IMR-90 (cell line): ENCODE data around the gene BAIAP2. TPM values are rescaled to one million over a fixed set of nuclear protein-coding genes. Genes with fewer than 3 reads are reported as not detected.

Source experiments
- ATAC-seq: fragments of 200-7000 bp; cut with Tn5 transposase; 2 replicates; pipeline ENCODE4 v1.9.1; 2020; ENCODE audit warnings: low read depth, mild to moderate bottlenecking, moderate library complexity
- BruUV-seq: library from RNA; stranded (reverse); fragments of 400-500 nt; replicated peaks from 2 replicates; lab custom pipeline; 2021; lab: Mats Ljungman, UMichigan
- CTCF ChIA-PET: fragments of 300-600 bp; formaldehyde crosslinking; extraction: SDS; loops from one replicate; lab custom pipeline; 2021; ENCODE audit warnings: antibody characterized with exemption; lab: Yijun Ruan, JAX
- POLR2A ChIA-PET: fragments of 300-600 bp; sonication (Branson Sonifier 250); formaldehyde crosslinking; loops from one replicate; lab custom pipeline; 2022; ENCODE audit warnings: antibody characterized with exemption; ENCODE audit not compliant: unreplicated experiment; lab: Charles Lee
- DNase-seq: peaks from one replicate; pipeline ENCODE4 v3.0.0; 2013
- H2AFZ ChIP-seq: replicated peaks from 2 replicates; pipeline ENCODE3; 2013; ENCODE audit warnings: low read length, mild to moderate bottlenecking; ENCODE audit not compliant: poor library complexity
- H2AK5ac ChIP-seq: 2 replicates; pipeline ENCODE4 v1.6.1; 2013; ENCODE audit warnings: low read depth, low read length, inconsistent platforms
- H2AK9ac ChIP-seq: replicated peaks from 2 replicates; pipeline ENCODE3; 2013; ENCODE audit warnings: mild to moderate bottlenecking, low read depth, low read length, moderate library complexity; ENCODE audit not compliant: poor library complexity
- H2BK120ac ChIP-seq: 2 replicates; pipeline ENCODE4 v1.6.1; 2013; ENCODE audit warnings: low read depth, low read length, inconsistent platforms
- H2BK15ac ChIP-seq: 3 replicates; pipeline ENCODE4 v1.6.1; 2013; ENCODE audit warnings: low read depth, low read length, inconsistent platforms
- H2BK20ac ChIP-seq: 2 replicates; pipeline ENCODE4 v1.6.1; 2013; ENCODE audit warnings: low read depth, mild to moderate bottlenecking, inconsistent platforms, low read length, moderate library complexity
- H2BK5ac ChIP-seq: 2 replicates; pipeline ENCODE4 v1.6.1; 2013; ENCODE audit warnings: mild to moderate bottlenecking, low read depth, low read length, inconsistent platforms; ENCODE audit not compliant: poor library complexity, severe bottlenecking
- H3K14ac ChIP-seq: replicated peaks from 2 replicates; pipeline ENCODE4 v1.6.1; 2013; ENCODE audit warnings: low read depth, low read length, inconsistent platforms
- H3K18ac ChIP-seq: 2 replicates; pipeline ENCODE4 v1.6.1; 2013; ENCODE audit warnings: low read depth, low read length, control low read depth
- H3K23ac ChIP-seq: 2 replicates; pipeline ENCODE4 v1.6.1; 2013; ENCODE audit warnings: low read depth, low read length, inconsistent platforms
- H3K27ac ChIP-seq: 2 replicates; pipeline ENCODE4 v1.5.1; 2013; ENCODE audit warnings: mild to moderate bottlenecking, control low read depth, low read length; ENCODE audit not compliant: insufficient read depth
- H3K27me3 ChIP-seq: 2 replicates; pipeline ENCODE4 v1.6.1; 2013; ENCODE audit warnings: low read length; ENCODE audit not compliant: control insufficient read depth, insufficient read depth
- H3K36me3 ChIP-seq: 2 replicates; pipeline ENCODE4 v1.6.1; 2013; ENCODE audit warnings: low read length, mixed read lengths; ENCODE audit not compliant: control insufficient read depth, insufficient read depth
- H3K4ac ChIP-seq: 2 replicates; pipeline ENCODE4 v1.6.1; 2013; ENCODE audit warnings: low read depth, low read length, inconsistent platforms
- H3K4me1 ChIP-seq: 2 replicates; pipeline ENCODE4 v1.6.1; 2013; ENCODE audit warnings: low read length, mixed read lengths; ENCODE audit not compliant: control insufficient read depth, insufficient read depth
- H3K4me2 ChIP-seq: 2 replicates; pipeline ENCODE4 v1.6.1; 2013; ENCODE audit warnings: low read depth, mild to moderate bottlenecking, control low read depth, low read length, moderate library complexity
- H3K4me3 ChIP-seq: 2 replicates; pipeline ENCODE4 v1.5.1; 2013; ENCODE audit warnings: low read depth, mild to moderate bottlenecking, control low read depth, low read length, moderate library complexity; ENCODE audit not compliant: insufficient read depth
- H3K56ac ChIP-seq: 2 replicates; pipeline ENCODE4 v1.6.1; 2013; ENCODE audit warnings: low read length, inconsistent platforms; ENCODE audit not compliant: insufficient read depth; ENCODE audit errors: extremely low read depth
- H3K79me1 ChIP-seq, 2 experiments: 2 replicates each; pipeline ENCODE4 v1.6.1; 2013; ENCODE audit warnings: low read length in 2 of 2, inconsistent platforms in 1 of 2, low read depth in 1 of 2
- H3K9ac ChIP-seq: 2 replicates; pipeline ENCODE4 v1.6.1; 2013; ENCODE audit warnings: low read depth, low read length, control low read depth
- H3K9me1 ChIP-seq: 2 replicates; pipeline ENCODE4 v1.6.1; 2013; ENCODE audit warnings: low read length, inconsistent platforms; ENCODE audit not compliant: insufficient read depth
- H3K9me3 ChIP-seq: 2 replicates; pipeline ENCODE4 v1.6.1; 2013; ENCODE audit warnings: low read length; ENCODE audit not compliant: control insufficient read depth, insufficient read depth
- H4K20me1 ChIP-seq: 2 replicates; pipeline ENCODE4 v1.6.1; 2013; ENCODE audit warnings: low read length, inconsistent platforms; ENCODE audit not compliant: insufficient read depth
- H4K5ac ChIP-seq: 2 replicates; pipeline ENCODE4 v1.6.1; 2013; ENCODE audit warnings: mild to moderate bottlenecking, low read depth, low read length, control low read depth
- H4K8ac ChIP-seq, 2 experiments: 2 replicates each; pipeline ENCODE4 v1.6.1; 2013; ENCODE audit warnings: low read depth in 2 of 2, low read length in 2 of 2, control low read depth in 1 of 2, inconsistent platforms in 1 of 2
- H4K91ac ChIP-seq: 2 replicates; pipeline ENCODE4 v1.6.1; 2013; ENCODE audit warnings: low read depth, low read length, inconsistent platforms; ENCODE audit not compliant: insufficient read depth
- BHLHE40 ChIP-seq: fragments of 150-350 bp; IDR thresholded peaks from 2 replicates; pipeline ENCODE4 v1.6.1; 2016; ENCODE audit warnings: mild to moderate bottlenecking, low read depth, low read length
- CEBPB ChIP-seq: IDR thresholded peaks from 2 replicates; pipeline ENCODE4 v1.6.1; 2012; ENCODE audit warnings: low read depth, low read length, improper control_type of control experiment
- CHD1 ChIP-seq: IDR thresholded peaks from 2 replicates; pipeline ENCODE4 v1.6.1; 2012; ENCODE audit warnings: low read depth, low read length, improper control_type of control experiment
- CTCF ChIP-seq: conservative IDR thresholded peaks from 2 replicates; pipeline ENCODE4 v1.5.1; 2012; ENCODE audit warnings: mild to moderate bottlenecking, low read depth, low read length, improper control_type of control experiment
- ELK1 ChIP-seq: fragments of 150-350 bp; IDR thresholded peaks from 2 replicates; pipeline ENCODE4 v1.6.1; 2016; ENCODE audit warnings: low read depth, mild to moderate bottlenecking, low read length, moderate library complexity, borderline replicate concordance
- FOS ChIP-seq: fragments of 150-350 bp; IDR thresholded peaks from 2 replicates; pipeline ENCODE4 v1.6.1; 2016; ENCODE audit warnings: low read depth, low read length
- MAFK ChIP-seq: IDR thresholded peaks from 2 replicates; pipeline ENCODE4 v1.6.1; 2012; ENCODE audit warnings: low read depth, low read length, improper control_type of control experiment
- MAZ ChIP-seq: IDR thresholded peaks from 2 replicates; pipeline ENCODE4 v1.6.1; 2012; ENCODE audit warnings: low read depth, mild to moderate bottlenecking, low read length, improper control_type of control experiment, moderate library complexity, borderline replicate concordance
- NFE2L2 ChIP-seq: fragments of 150-350 bp; IDR thresholded peaks from 2 replicates; pipeline ENCODE4 v1.6.1; 2016; ENCODE audit warnings: low read depth, mild to moderate bottlenecking, low read length
- POLR2A ChIP-seq: IDR thresholded peaks from 2 replicates; pipeline ENCODE4 v1.6.1; 2012; ENCODE audit warnings: mild to moderate bottlenecking, low read depth, low read length
- RAD21 ChIP-seq: IDR thresholded peaks from 2 replicates; pipeline ENCODE4 v1.6.1; 2012; ENCODE audit warnings: low read length, improper control_type of control experiment
- RCOR1 ChIP-seq: IDR thresholded peaks from 2 replicates; pipeline ENCODE4 v1.6.1; 2012; ENCODE audit warnings: mild to moderate bottlenecking, low read length, improper control_type of control experiment; ENCODE audit not compliant: insufficient replicate concordance
- RFX5 ChIP-seq: IDR thresholded peaks from 2 replicates; pipeline ENCODE4 v1.8.0; 2012; ENCODE audit warnings: low read depth, mild to moderate bottlenecking, low read length, moderate library complexity
- USF2 ChIP-seq: fragments of 150-350 bp; IDR thresholded peaks from 2 replicates; pipeline ENCODE4 v1.6.1; 2017; ENCODE audit warnings: mild to moderate bottlenecking, antibody characterized with exemption, low read length, low read depth
- WGBS, 2 experiments: methylation state at CpG; one replicate each; pipeline versions ENCODE4 v1.1.5 to v1.1.7; 2013; ENCODE audit warnings: missing lambda C conversion rate in 2 of 2; ENCODE audit not compliant: insufficient read length in 1 of 2; ENCODE audit errors: extremely low coverage in 2 of 2; 5-methylcytosine and 5-hydroxymethylcytosine counted together
- dilution Hi-C: fragments of 300-500 bp; cut with HindIII; formaldehyde crosslinking; loops from one replicate; pipeline ENCODE4 v1.14.3; 2018; ENCODE audit warnings: low sequenced_read_pairs; ENCODE audit not compliant: unreplicated experiment
- in situ Hi-C: fragments of 300-500 bp; cut with MboI; formaldehyde crosslinking; loops from 3 replicates; pipeline ENCODE4 v1.14.3; 2019; ENCODE audit warnings: low sequenced_read_pairs, inconsistent platforms, mixed read lengths
- intact Hi-C: fragments of 100-400 bp; cut with micrococcal nuclease; formaldehyde crosslinking; loops from 2 replicates; pipeline ENCODE4 v1.10.0; 2022
- polyA plus RNA-seq, 3 experiments: library from polyadenylated mRNA; depleted of rRNA; stranded (reverse); fragments of >200 nt; gene quantifications; 2 replicates each; pipeline ENCODE4 v1.2.3, GENCODE V29; 2012; ENCODE audit warnings: low replicate concordance in 1 of 3
- total RNA-seq: library from RNA; depleted of rRNA; stranded (reverse); fragments of >200 nt; gene quantifications from 2 replicates; pipeline ENCODE4 v1.2.3, GENCODE V29; 2012

Gene BAIAP2
- total and polyA plus RNA-seq, 2 of the 4 experiments (the other 2 are of a cell fraction): 18.3 to 32.6 TPM

GRCh38 chr17:81075307-81075706, 40.4 kb downstream of the BAIAP2 start:
- H3K18ac ChIP-seq: no peak overlapping the region
- BruUV-seq: no TSS peak
- no peaks in the 10 kb centered on the region for H3K4me1 ChIP-seq
- no peak for TF ChIP-seq CTCF
- no peak for TF ChIP-seq ELK1
- no peak for TF ChIP-seq POLR2A
- no peak for TF ChIP-seq USF2
- TF ChIP-seq RAD21: no peak
- TF ChIP-seq RCOR1: no peak
- TF ChIP-seq BHLHE40: no peak
- no peak for TF ChIP-seq RFX5
- no peak for TF ChIP-seq CEBPB
- TF ChIP-seq MAZ: no peak
- no peak for TF ChIP-seq NFE2L2
- no peak for TF ChIP-seq CHD1
- no peak for TF ChIP-seq MAFK
- no peak for TF ChIP-seq FOS
- H4K5ac ChIP-seq: no peak overlapping the region
- no peak overlapping the region for H3K14ac ChIP-seq
- in situ Hi-C loops: no loop called here
- H3K79me1 ChIP-seq: peaks cover 0 to 4% of the 10 kb centered on the region in 2 experiments; a peak in 1 of 4 replicates
- no peak overlapping the region for H3K27ac ChIP-seq
- DNase-seq (no peak), ATAC-seq (no peak)
- H4K8ac ChIP-seq: no peak overlapping the region
- H3K36me3 ChIP-seq: peaks cover 7% of the 10 kb centered on the region; the same call in 1 of the 2 replicates
- dilution Hi-C loops: no loop called here
- H2AK5ac ChIP-seq: no peak overlapping the region
- no peak overlapping the region for H3K4ac ChIP-seq
- H3K4me2 ChIP-seq: no peak overlapping the region
- ChIA-PET CTCF (no interaction called here), POLR2A (no interaction called here)
- intact Hi-C loops: no loop called here
- no peak overlapping the region for H3K56ac ChIP-seq
- H2BK120ac ChIP-seq: no peak overlapping the region
- H2BK15ac ChIP-seq: no peak overlapping the region
- H3K9me3 ChIP-seq: no peaks in the 10 kb centered on the region
- no peak overlapping the region for H2AFZ ChIP-seq
- H3K9ac ChIP-seq: no peak overlapping the region
- H3K4me3 ChIP-seq: no peak overlapping the region
- no peak overlapping the region for H3K23ac ChIP-seq
- H2BK20ac ChIP-seq: no peak overlapping the region
- no peak overlapping the region for H4K91ac ChIP-seq
- 75% methylated on average over 11 of the region's 17 CpGs; no CpG with 5 or more reads in 1 of the 2 experiments for WGBS, 2 experiments
- 0 out of 2 replicates have a peak, but pooled peaks cover 4% of the 10 kb centered on the region for H4K20me1 ChIP-seq
- no peak overlapping the region for H2BK5ac ChIP-seq
- no peak overlapping the region for H2AK9ac ChIP-seq
- peaks cover 8% of the 10 kb centered on the region for H3K9me1 ChIP-seq
- H3K27me3 ChIP-seq: no peaks in the 10 kb centered on the region
